HepG2 (cell line): ENCODE measurements around the gene TLCD1. TPM values are rescaled to one million over a fixed set of nuclear protein-coding genes. Genes with fewer than 3 reads are reported as not detected.

Experiments
- ATAC-seq: fragments of 200-7000 bp; cut with Tn5 transposase; 3 replicates; pipeline ENCODE4 v1.9.1; 2020; ENCODE audit warnings: mild to moderate bottlenecking, moderate library complexity
- BruUV-seq: library from RNA; stranded (reverse); fragments of 400-500 nt; replicated peaks from 2 replicates; lab custom pipeline; 2021; lab: Mats Ljungman, UMichigan
- CTCF ChIA-PET: fragments of 300-600 bp; formaldehyde crosslinking; extraction: SDS; loops from one replicate; lab custom pipeline; 2021; ENCODE audit warnings: low total read pairs, inconsistent platforms, low intra/inter-chr PET ratio; lab: Yijun Ruan, JAX
- POLR2A ChIA-PET: fragments of 350-600 bp; sonication (Branson Sonifier 250); formaldehyde crosslinking; loops from one replicate; lab custom pipeline; 2020; ENCODE audit warnings: antibody characterized with exemption, inconsistent platforms; lab: Yijun Ruan, JAX
- DNase-seq: peaks from one replicate; pipeline ENCODE4 v3.0.0-alpha.2; 2015; ENCODE audit warnings: low spot score
- FAIRE-seq: peaks from 3 replicates; lab custom pipeline; 2011; peaks lifted over from hg19 to GRCh38; lab: Jason Lieb, UNC
- H2AFZ ChIP-seq: one replicate; pipeline ENCODE4 v1.6.1; 2011; ENCODE audit warnings: low read length, inconsistent platforms
- H3K27ac ChIP-seq: fragments of 300-600 bp; 3 replicates; pipeline ENCODE4 v1.8.0; 2011; ENCODE audit warnings: mixed run types, mild to moderate bottlenecking, mixed read lengths, low read length, inconsistent platforms; ENCODE audit not compliant: insufficient read depth; ENCODE audit errors: extremely low read length
- H3K27me3 ChIP-seq, 2 experiments: fragments of 200-600 bp in 1 of 2; 2 replicates in 1 of 2; 3 replicates in 1 of 2; pipeline versions ENCODE4 v1.6.0 to v1.8.0; 2011; ENCODE audit warnings: low read length in 2 of 2, mild to moderate bottlenecking in 2 of 2, moderate library complexity in 2 of 2, inconsistent platforms in 1 of 2; ENCODE audit not compliant: insufficient read depth in 2 of 2, control insufficient read depth in 1 of 2
- H3K36me3 ChIP-seq, 2 experiments: fragments of 200-600 bp in 1 of 2; replicated peaks in 1 of 2; 2 replicates in 1 of 2; 3 replicates in 1 of 2; pipeline versions ENCODE4 v1.5.1 to v1.8.0; 2011; ENCODE audit warnings: low read length in 2 of 2, inconsistent platforms in 1 of 2; ENCODE audit not compliant: insufficient read depth in 2 of 2, control insufficient read depth in 1 of 2
- H3K4me1 ChIP-seq: 2 replicates; pipeline ENCODE4 v1.5.1; 2012; ENCODE audit warnings: low read length, inconsistent platforms; ENCODE audit not compliant: insufficient read depth
- H3K4me2 ChIP-seq: 2 replicates; pipeline ENCODE4 v1.6.0; 2011; ENCODE audit warnings: low read depth, low read length, inconsistent platforms
- H3K4me3 ChIP-seq, 3 experiments: fragments of 200-600 bp in 1 of 3; sonication (generic), shearing (Covaris generic) in 1 of 3; replicated peaks in 1 of 3; 2 replicates each; pipeline ENCODE4 v1.5.1; 2011 to 2016; ENCODE audit warnings: low read length in 3 of 3, inconsistent platforms in 2 of 3, low read depth in 2 of 3, mild to moderate bottlenecking in 2 of 3, control low read depth in 1 of 3, mixed read lengths in 1 of 3; ENCODE audit not compliant: insufficient read depth in 1 of 3
- H3K79me2 ChIP-seq: one replicate; pipeline ENCODE4 v1.6.1; 2011; ENCODE audit warnings: low read length, inconsistent platforms; ENCODE audit not compliant: insufficient read depth
- H3K9ac ChIP-seq: 2 replicates; pipeline ENCODE4 v1.6.0; 2011; ENCODE audit warnings: mild to moderate bottlenecking, low read depth, low read length, inconsistent platforms; ENCODE audit not compliant: insufficient read depth
- H3K9me3 ChIP-seq: 2 replicates; pipeline ENCODE4 v1.5.1; 2012; ENCODE audit warnings: mild to moderate bottlenecking, low read length
- H4K20me1 ChIP-seq: 2 replicates; pipeline ENCODE4 v1.6.0; 2011; ENCODE audit warnings: inconsistent platforms, mild to moderate bottlenecking, low read length, moderate library complexity; ENCODE audit not compliant: insufficient read depth
- ARID4A ChIP-seq: sonication (generic); formaldehyde crosslinking; IDR thresholded peaks from 2 replicates; pipeline ENCODE4 v1.5.0; 2020; ENCODE audit warnings: mild to moderate bottlenecking, missing genetic modification reagents, borderline replicate concordance
- ETS1 ChIP-seq: sonication (generic); formaldehyde crosslinking; IDR thresholded peaks from 2 replicates; pipeline ENCODE4 v1.4.0; 2020; ENCODE audit warnings: missing genetic modification reagents
- MTF1 ChIP-seq: sonication (generic); formaldehyde crosslinking; IDR thresholded peaks from 2 replicates; pipeline ENCODE4 v1.5.0; 2020; ENCODE audit warnings: missing genetic modification reagents
- NKX3-1 ChIP-seq: sonication (generic); formaldehyde crosslinking; IDR thresholded peaks from 2 replicates; pipeline ENCODE4 v1.5.0; 2020; ENCODE audit warnings: missing genetic modification reagents
- PCBP2 ChIP-seq: fragments of 200-400 bp; formaldehyde crosslinking; optimal IDR thresholded peaks from 2 replicates; pipeline ENCODE3; 2018; ENCODE audit warnings: low read length, low read depth; ENCODE audit not compliant: poor library complexity, severe bottlenecking
- PHF20 ChIP-seq: sonication (generic); formaldehyde crosslinking; IDR thresholded peaks from 2 replicates; pipeline ENCODE4 v1.5.0; 2020; ENCODE audit warnings: mild to moderate bottlenecking, missing genetic modification reagents
- PLRG1 ChIP-seq: fragments of 450-650 bp; conservative IDR thresholded peaks from 2 replicates; pipeline ENCODE4 v1.6.1; 2016
- RBM22 ChIP-seq: fragments of 200-400 bp; formaldehyde crosslinking; optimal IDR thresholded peaks from 2 replicates; pipeline ENCODE3; 2017; ENCODE audit warnings: mild to moderate bottlenecking, low read length, moderate library complexity
- RORA ChIP-seq: sonication (generic); formaldehyde crosslinking; IDR thresholded peaks from 2 replicates; pipeline ENCODE4 v1.5.0; 2020; ENCODE audit warnings: mild to moderate bottlenecking, missing genetic modification reagents, moderate library complexity
- SMAD1 ChIP-seq: sonication (generic); formaldehyde crosslinking; IDR thresholded peaks from 2 replicates; pipeline ENCODE4 v1.4.0; 2020; ENCODE audit warnings: missing genetic modification reagents, low read depth, mild to moderate bottlenecking, borderline replicate concordance
- TBX2 ChIP-seq: sonication (generic); formaldehyde crosslinking; IDR thresholded peaks from 2 replicates; pipeline ENCODE4 v1.5.0; 2020; ENCODE audit warnings: missing genetic modification reagents, mild to moderate bottlenecking, borderline replicate concordance
- WIZ ChIP-seq: sonication (generic); formaldehyde crosslinking; IDR thresholded peaks from 2 replicates; pipeline ENCODE4 v1.5.1; 2020; ENCODE audit warnings: mild to moderate bottlenecking, missing genetic modification reagents
- ZFYVE20 ChIP-seq: sonication (generic); formaldehyde crosslinking; IDR thresholded peaks from 2 replicates; pipeline ENCODE4 v1.8.0; 2023; ENCODE audit warnings: low read depth, mild to moderate bottlenecking, moderate library complexity, missing genetic modification reagents, borderline replicate concordance
- ZNF512 ChIP-seq: sonication (generic); formaldehyde crosslinking; IDR thresholded peaks from 2 replicates; pipeline ENCODE4 v1.4.0; 2020; ENCODE audit warnings: mild to moderate bottlenecking, missing genetic modification reagents
- ZNF598 ChIP-seq: sonication (generic); formaldehyde crosslinking; IDR thresholded peaks from 2 replicates; pipeline ENCODE4 v1.5.1; 2020; ENCODE audit warnings: mild to moderate bottlenecking, missing genetic modification reagents, borderline replicate concordance
- ZNF788 ChIP-seq: sonication (generic); formaldehyde crosslinking; IDR thresholded peaks from 2 replicates; pipeline ENCODE4 v1.5.0; 2020; ENCODE audit warnings: mild to moderate bottlenecking, missing genetic modification reagents, borderline replicate concordance
- WGBS: methylation state at CpG from one replicate; pipeline ENCODE4 v1.1.6; 2017; ENCODE audit warnings: low lambda C conversion rate; 5-methylcytosine and 5-hydroxymethylcytosine counted together
- in situ Hi-C: cut with HindIII; loops from 2 replicates; pipeline ENCODE4 v1.10.0; 2017; ENCODE audit warnings: low pct_unique_long_range_greater_than_20kb; ENCODE audit not compliant: extremely low pct_ligation_motif_present
- intact Hi-C: fragments of 100-400 bp; cut with micrococcal nuclease; formaldehyde crosslinking; loops from one replicate; pipeline ENCODE4 v1.10.0; 2022; ENCODE audit not compliant: unreplicated experiment
- polyA plus RNA-seq, 8 experiments: library from polyadenylated mRNA; depleted of rRNA in 3 of 8; stranded (reverse) in 7 of 8; unstranded in 1 of 8; fragments of >200 nt; fragmentation: Illumina TruSeq in 4 of 8; extraction: Trizol in 4 of 8; gene quantifications; 2 replicates each; pipeline versions ENCODE4 v1.2.1 to v1.2.3, GENCODE V29; 2011 to 2016; ENCODE audit warnings: low read depth in 4 of 8, missing spikeins in 1 of 8, mixed read lengths in 1 of 8; ENCODE audit not compliant: insufficient read depth in 1 of 8
- total RNA-seq, 5 experiments: library from RNA; depleted of rRNA; stranded (reverse); fragments of >200 nt; fragmentation: Illumina TruSeq; extraction: Trizol; gene quantifications; 2 replicates each; pipeline ENCODE4 v1.2.3, GENCODE V29; 2016; ENCODE audit warnings: low read depth in 1 of 5

Gene TLCD1
- total and polyA plus RNA-seq, 2 of the 13 experiments (the other 11 are each of a cell fraction or from before 2014, with no cell fraction given) = 14.9 to 19.6 TPM

GRCh38 chr17:28725660-28726225, 290 bp downstream of the TLCD1 start:
- H3K9ac ChIP-seq = peak overlapping the region; percentile 93
- H3K27ac ChIP-seq = peak overlapping the region; percentile 88
- WGBS = 0% methylated on average over 15 of the region's 45 CpGs
- CTCF ChIA-PET = interaction anchor here (2.2 to 5.0 kb wide), 3 partner anchors 18 to 191 kb away, joined by 6 to 142 read pairs (median 14); partner anchors contain the start of gene TRAF4
- in situ Hi-C loops = loop anchor here (25.0 kb wide), 1 partner anchor 387 kb away; no protein-coding TSS in a partner anchor
- peaks cover 40% of the 10 kb centered on the region for H4K20me1 ChIP-seq
- peak overlapping the region; percentile 48 to 90 (median 69) for H3K4me3 ChIP-seq
- POLR2A ChIA-PET = interaction anchor here (1.1 to 8.7 kb wide), 13 partner anchors 14 to 226 kb away, joined by 3 to 590 read pairs (median 14); partner anchors contain the start of genes BLTP2, ERAL1, FAM222B and PHF12
- H2AFZ ChIP-seq = no peak overlapping the region
- DNase-seq = peak; percentile 68
- H3K27me3 ChIP-seq = no peaks in the 10 kb centered on the region; a peak in 1 of 5 replicates
- peak; percentile 59 for ATAC-seq
- FAIRE-seq = no peak
- BruUV-seq = no TSS peak
- peaks cover 30% of the 10 kb centered on the region for H3K79me2 ChIP-seq
- peak overlapping the region; percentile 82 for H3K4me2 ChIP-seq
- intact Hi-C loops = loop anchor here (2.0 kb wide), 2 partner anchors 27 to 41 kb away; no protein-coding TSS in a partner anchor
- H3K36me3 ChIP-seq = peaks cover 8 to 37% of the 10 kb centered on the region in 2 experiments; a peak in 4 of 5 replicates
- no peaks in the 10 kb centered on the region for H3K9me3 ChIP-seq
- peaks cover 62% of the 10 kb centered on the region for H3K4me1 ChIP-seq
- TF ChIP-seq ZFYVE20 (peak; percentile 86), ZNF512 (peak; percentile 47; the same call in 1 of the 2 replicates), ZNF598 (CRISPR knock-in tag) (peak; percentile 40; the same call in 1 of the 2 replicates), RORA (CRISPR knock-in tag) (no peak), ETS1 (CRISPR knock-in tag) (0 out of 2 replicates have a peak, but pooled peaks have one; percentile 80), NKX3-1 (peak; percentile 40; the same call in 1 of the 2 replicates), ZNF788 (CRISPR knock-in tag) (no peak; the same call in 1 of the 2 replicates), ARID4A (CRISPR knock-in tag) (peak; percentile 81), RBM22 (peak; percentile 92), PHF20 (CRISPR knock-in tag) (0 out of 2 replicates have a peak, but pooled peaks have one; percentile 27), PLRG1 (no peak), MTF1 (CRISPR knock-in tag) (peak; percentile 37; the same call in 1 of the 2 replicates), TBX2 (CRISPR knock-in tag) (peak; percentile 69), SMAD1 (peak; percentile 94; the same call in 1 of the 2 replicates), PCBP2 (no peak), WIZ (CRISPR knock-in tag) (peak; percentile 34; the same call in 1 of the 2 replicates)
